ENCODE results near the gene IGFBP1. TPM values are rescaled to one million over a fixed set of nuclear protein-coding genes. Genes with fewer than 3 reads are reported as not detected.
"Not testable (repeated sequence)": the region's sequence is repeated elsewhere in the genome, so short reads cannot be mapped to it uniquely, and the experiment has no call there.

The IGFBP1 gene
- total RNA-seq: under 1 TPM in 1 of 4 donors, not detected in 3; 0.48 TPM

- TF ChIP-seq EP300 (IDR thresholded peaks at IDR 0.05) (no peak), POLR2AphosphoS5 (IDR thresholded peaks at IDR 0.05) (no peak), CTCF (IDR thresholded peaks at IDR 0.05) (no peak), POLR2A (IDR thresholded peaks at IDR 0.05) (no peak)
- Histone ChIP-seq H3K4me1 (peaks cover 12% of the 10 kb centered on the region), H3K4me3 (peak within 1 kb of the TSS; percentile 39), H3K9me3 (no peaks in the 10 kb centered on the region), H3K36me3 (no peaks in the 10 kb centered on the region), H3K27me3 (peaks cover 64% of the 10 kb centered on the region), H3K27ac (no peak within 1 kb of the TSS)
- WGBS: 32% methylated on average over 8 of the region's 73 CpGs
- DNase-seq (ENCODE audit: low spot score in 2 of 2): no peak
Measured at GRCh38 chr7:45888185-45888992, at the start of gene IGFBP1. IGFBP1 (plus strand) TSS chr7:45888488; CDS start chr7:45888653, 165 bp downstream.

GRCh38 chr7:45838852-45839251 is 49.4 kb upstream of the IGFBP1 start:
- not testable (repeated sequence) for H3K36me3 ChIP-seq; H3K27me3 ChIP-seq; DNase-seq (ENCODE audit: low spot score in 2 of 2); H3K9me3 ChIP-seq; H3K4me3 ChIP-seq; H3K4me1 ChIP-seq; H3K27ac ChIP-seq
- 78% methylated on average over 2 of the region's 2 CpGs for WGBS

GRCh38 chr7:45841926-45842717 is 46.2 kb upstream of the IGFBP1 start:
- not testable (repeated sequence) for H3K4me3 ChIP-seq; H3K4me1 ChIP-seq; H3K27ac ChIP-seq; H3K9me3 ChIP-seq; H3K36me3 ChIP-seq; H3K27me3 ChIP-seq; DNase-seq (ENCODE audit: low spot score in 2 of 2)
- WGBS: 66% methylated on average over 4 of the region's 4 CpGs

- not testable (repeated sequence) for DNase-seq (ENCODE audit: low spot score in 2 of 2); H3K36me3 ChIP-seq
- 69% methylated on average over 5 of the region's 5 CpGs for WGBS
Measured at GRCh38 chr7:45846536-45846935, 41.8 kb upstream of the IGFBP1 start.

GRCh38 chr7:45848734-45849133 is 39.6 kb upstream of the IGFBP1 start:
- H3K9me3 ChIP-seq; H3K36me3 ChIP-seq; H3K27ac ChIP-seq; H3K27me3 ChIP-seq; H3K4me3 ChIP-seq; DNase-seq (ENCODE audit: low spot score in 2 of 2); H3K4me1 ChIP-seq: not testable (repeated sequence)
- 86% methylated on average over 6 of the region's 6 CpGs for WGBS

More at GRCh38 chr7:45846536-45846935, 41.8 kb upstream of the IGFBP1 start:
- H3K27ac ChIP-seq, H3K9me3 ChIP-seq, H3K27me3 ChIP-seq, H3K4me3 ChIP-seq, H3K4me1 ChIP-seq: not testable (repeated sequence)

- H3K4me3 ChIP-seq; H3K27ac ChIP-seq; H3K27me3 ChIP-seq; H3K4me1 ChIP-seq; DNase-seq (ENCODE audit: low spot score in 2 of 2); H3K36me3 ChIP-seq; H3K9me3 ChIP-seq: not testable (repeated sequence)
- WGBS: 61% methylated on average over 10 of the region's 10 CpGs
Measured at GRCh38 chr7:45852984-45853383, 35.3 kb upstream of the IGFBP1 start.

- H3K4me3 ChIP-seq; H3K9me3 ChIP-seq; H3K4me1 ChIP-seq; H3K36me3 ChIP-seq; DNase-seq (ENCODE audit: low spot score in 2 of 2); H3K27me3 ChIP-seq; H3K27ac ChIP-seq: not testable (repeated sequence)
- WGBS: 82% methylated on average over 7 of the region's 8 CpGs
Measured at GRCh38 chr7:45853491-45853890, 34.8 kb upstream of the IGFBP1 start.

- H3K4me3 ChIP-seq; H3K4me1 ChIP-seq; DNase-seq (ENCODE audit: low spot score in 2 of 2); H3K9me3 ChIP-seq; H3K27ac ChIP-seq; H3K36me3 ChIP-seq: not testable (repeated sequence)
- WGBS: 36% methylated on average over 3 of the region's 3 CpGs
- H3K27me3 ChIP-seq: peaks cover 13% of the 10 kb centered on the region
Measured at GRCh38 chr7:45855680-45856079, 32.6 kb upstream of the IGFBP1 start.

GRCh38 chr7:45856888-45857287 is 31.4 kb upstream of the IGFBP1 start:
- 94% methylated on average over 4 of the region's 4 CpGs for WGBS
- H3K4me3 ChIP-seq; H3K36me3 ChIP-seq; H3K4me1 ChIP-seq; H3K9me3 ChIP-seq; H3K27ac ChIP-seq; DNase-seq (ENCODE audit: low spot score in 2 of 2): not testable (repeated sequence)
- peaks cover 13% of the 10 kb centered on the region for H3K27me3 ChIP-seq
